ENCODE results near the gene MEI1. TPM values are rescaled to one million over a fixed set of nuclear protein-coding genes. Genes with fewer than 3 reads are reported as not detected.

Gene MEI1
- total RNA-seq, result 1 to 10 TPM; 3.9 to 7.9 TPM
- polyA plus RNA-seq (ENCODE audit: insufficient read length in 6 of 6), result 1 to 10 TPM; 1.5 to 3.5 (median 3.1) TPM
- long read RNA-seq, donor 1, result 0 reads
- long read RNA-seq, donor 2, result 0 reads
- long read RNA-seq, donor 3, result 0 reads
- long read RNA-seq, donor 4, partial matches to known transcripts, result 1 of 1 reads
- long read RNA-seq, donor 4, other reads (novel, unspliced or antisense), result 0 of 1 reads
- long read RNA-seq, donor 5, partial matches to known transcripts, result 0 of 1 reads
- long read RNA-seq, donor 5, other reads (novel, unspliced or antisense), result 0 of 1 reads
- long read RNA-seq, donor 6, partial matches to known transcripts, result 0 of 1 reads
- long read RNA-seq, donor 6, other reads (novel, unspliced or antisense), result 0 of 1 reads
- long read RNA-seq, donor 7, result 0 reads
- long read RNA-seq, donor 8, result 0 reads
- long read RNA-seq, donor 9, result 0 reads
- long read RNA-seq, donor 10, partial matches to known transcripts, result 0 of 11 reads
- long read RNA-seq, donor 10, other reads (novel, unspliced or antisense), result 4 of 11 reads
- long read RNA-seq, donor 11, result 0 reads
- long read RNA-seq, donor 12, result 0 reads

- H3K36me3 ChIP-seq, result peaks cover 0 to under 1% of the 10 kb centered on the region in 2 donors
- no peak within 1 kb of the TSS for H3K4me3 ChIP-seq
- H3K27me3 ChIP-seq, result no peaks in the 10 kb centered on the region
- no peak for TF ChIP-seq CTCF (IDR thresholded peaks at IDR 0.05)
- DNase-seq (peak; percentile 57 to 95 (median 87)), ATAC-seq (peak; percentile 62)
- intact Hi-C loops (cut with DNase I), result no loop called here
- H3K9me3 ChIP-seq, result no peaks in the 10 kb centered on the region
- H3K27ac ChIP-seq, result no peak within 1 kb of the TSS
- peaks cover 10 to 19% of the 10 kb centered on the region in 2 donors for H3K4me1 ChIP-seq
Measured at GRCh38 chr22:41699264-41700107, at the start of gene MEI1. MEI1 (plus strand) TSS chr22:41699503; CDS start chr22:41699539, 36 bp downstream.

DNA sequence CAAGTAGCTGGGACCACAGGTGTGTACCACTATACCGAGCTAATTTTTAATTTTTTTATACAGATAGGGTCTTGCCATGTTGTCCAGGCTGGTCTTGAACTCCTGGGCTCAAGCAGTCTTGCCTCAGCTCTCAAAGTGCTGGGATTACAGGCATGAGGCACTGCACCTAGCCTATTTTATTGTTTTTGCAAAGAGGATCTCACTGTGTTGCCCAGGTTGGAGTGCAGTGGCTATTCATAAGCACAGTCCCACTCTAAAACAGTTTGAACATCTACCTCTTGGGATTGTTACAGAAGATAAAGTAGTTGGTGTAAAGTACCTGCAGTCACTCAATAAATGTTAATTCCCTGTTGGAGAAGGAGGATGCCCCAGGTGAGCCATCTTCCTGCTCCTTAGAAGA, 49.1 kb upstream of the MEI1 start:
- Histone ChIP-seq H3K27ac (no peak overlapping the region), H3K4me3 (no peak overlapping the region), H3K4me1 (no peaks in the 10 kb centered on the region), H3K36me3 (peaks cover 0 to 99% of the 10 kb centered on the region in 2 donors), H3K27me3 (no peaks in the 10 kb centered on the region), H3K9me3 (no peaks in the 10 kb centered on the region)
- no peak for TF ChIP-seq CTCF (IDR thresholded peaks at IDR 0.05)
- ATAC-seq, result no peak
- intact Hi-C loops (cut with DNase I), result no loop called here
- no peak for DNase-seq

GRCh38 chr22:41650821-41651220, 48.5 kb upstream of the MEI1 start:
- intact Hi-C loops (cut with DNase I), result no loop called here
- TF ChIP-seq CTCF (IDR thresholded peaks at IDR 0.05), result no peak

DNA sequence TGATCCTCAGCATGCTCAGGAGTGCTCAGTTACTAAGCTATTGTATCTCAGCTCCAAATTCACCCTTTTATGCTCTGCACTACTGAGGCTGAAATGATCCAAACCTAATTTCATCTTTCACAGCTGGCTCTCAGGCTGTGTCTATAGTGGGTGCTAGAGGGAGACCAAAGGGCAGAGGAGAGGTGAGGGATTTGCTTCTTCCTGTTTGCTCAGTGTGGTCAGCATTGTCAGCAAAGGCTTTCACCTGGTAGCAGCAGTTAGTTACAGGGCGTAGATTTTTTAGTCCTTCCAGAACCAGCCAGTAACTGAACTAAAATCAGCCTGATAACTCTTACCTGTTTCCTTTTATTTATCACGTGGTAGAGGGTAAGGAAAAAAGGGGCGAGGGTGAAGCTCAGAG, 45.0 kb upstream of the MEI1 start:
- no peaks in the 10 kb centered on the region for H3K27me3 ChIP-seq
- intact Hi-C loops (cut with DNase I), result no loop called here
- peaks cover 0 to 100% of the 10 kb centered on the region in 2 donors for H3K36me3 ChIP-seq
- no peaks in the 10 kb centered on the region for H3K4me1 ChIP-seq
- no peak for DNase-seq
- no peak overlapping the region for H3K4me3 ChIP-seq
- H3K9me3 ChIP-seq, result no peaks in the 10 kb centered on the region
- no peak overlapping the region for H3K27ac ChIP-seq
- no peak for TF ChIP-seq CTCF (IDR thresholded peaks at IDR 0.05)
- ATAC-seq, result no peak

More at GRCh38 chr22:41650821-41651220, 48.5 kb upstream of the MEI1 start:
- H3K4me1 ChIP-seq, result no peaks in the 10 kb centered on the region
- H3K9me3 ChIP-seq, result no peaks in the 10 kb centered on the region
- no peak overlapping the region for H3K4me3 ChIP-seq
- DNase-seq (no peak), ATAC-seq (no peak)
- H3K27ac ChIP-seq, result no peak overlapping the region
- peaks cover 0 to 99% of the 10 kb centered on the region in 2 donors for H3K36me3 ChIP-seq
- H3K27me3 ChIP-seq, result no peaks in the 10 kb centered on the region

DNA sequence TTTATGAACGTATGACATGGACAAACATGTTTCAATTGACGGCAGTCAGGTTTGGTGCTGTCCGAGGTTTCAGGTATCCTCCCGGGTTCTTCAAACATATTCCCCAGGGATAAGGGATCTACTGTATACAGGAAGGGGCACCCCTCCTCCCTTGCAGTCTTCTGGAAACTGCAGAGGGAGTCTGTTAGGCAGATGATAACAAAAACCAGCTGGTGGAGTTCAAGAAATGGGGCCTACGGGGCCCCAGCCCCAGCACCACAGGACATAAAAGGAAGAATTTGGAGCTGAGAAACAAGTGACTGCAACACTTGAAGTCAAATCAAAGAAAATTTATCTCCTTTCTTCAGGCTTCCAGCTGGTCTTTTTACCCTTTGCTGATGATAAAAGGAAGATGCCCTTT, 42.7 kb upstream of the MEI1 start:
- no peak overlapping the region for H3K27ac ChIP-seq
- intact Hi-C loops (cut with DNase I), result no loop called here
- H3K4me1 ChIP-seq, result no peaks in the 10 kb centered on the region
- no peak overlapping the region for H3K4me3 ChIP-seq
- ATAC-seq (no peak), DNase-seq (peak in 1 of 4 donors; percentile 20)
- peaks cover 0 to 100% of the 10 kb centered on the region in 2 donors for H3K36me3 ChIP-seq
- TF ChIP-seq CTCF (IDR thresholded peaks at IDR 0.05), result no peak
- no peaks in the 10 kb centered on the region for H3K9me3 ChIP-seq
- H3K27me3 ChIP-seq, result no peaks in the 10 kb centered on the region

All from left lung (tissue), 14 donors.